ENCODE data around the gene ALDOA.
"Not testable (repeated sequence)": the region's sequence is repeated elsewhere in the genome, so short reads cannot be mapped to it uniquely, and the experiment has no call there.

- TF ChIP-seq POLR2A, CTCF (IDR thresholded peaks at IDR 0.05): not testable (repeated sequence)
Observed at GRCh38 chr16:30040690-30041089, 24.9 kb upstream of the ALDOA start.
